Adrenal gland (tissue), 5 donors: Measurements from ENCODE around the gene ADAMTS18.

Experiments
- CTCF ChIP-seq, 6 experiments: fragments of 450-650 bp in 4 of 6; fragments of 200-600 bp in 2 of 6; sonication (generic) in 1 of 6; IDR thresholded peaks; 1 replicate in 5 of 6; 2 replicates in 1 of 6; pipeline versions ENCODE4 v1.5.1 to v1.8.0; 2016 to 2021; ENCODE audit warnings: antibody characterized with exemption in 6 of 6, mild to moderate bottlenecking in 2 of 6, moderate library complexity in 1 of 6
- POLR2A ChIP-seq, 2 donors: fragments of 450-650 bp; IDR thresholded peaks; one replicate each; pipeline ENCODE4 v1.6.1; 2017; ENCODE audit warnings: antibody characterized with exemption in 2 of 2, mild to moderate bottlenecking in 2 of 2, moderate library complexity in 1 of 2
- donor health status: DM: no; HTN: no; CAD: no.

DNA sequence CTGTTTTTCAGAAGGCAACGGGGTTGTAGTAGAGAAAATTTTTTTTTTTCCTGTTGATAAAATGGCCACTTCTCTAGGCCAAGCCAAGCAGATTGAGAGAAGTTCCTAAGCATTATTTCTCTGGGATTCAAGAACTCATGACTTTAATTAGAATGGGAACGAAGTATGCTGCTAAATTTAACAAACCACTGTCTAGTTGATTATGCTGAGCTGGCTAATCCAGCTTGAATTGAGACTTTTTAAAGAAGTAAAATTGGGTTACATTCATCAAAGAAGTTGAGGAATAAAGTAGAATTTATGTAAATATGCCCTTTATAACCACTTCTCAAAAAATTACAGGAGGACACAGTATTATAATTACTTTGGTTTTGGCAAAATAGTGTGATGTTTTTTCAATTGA lies 152.5 kb downstream of the ADAMTS18 start:
- TF ChIP-seq CTCF (IDR thresholded peaks at IDR 0.05) (no peak), POLR2A (IDR thresholded peaks at IDR 0.05) (no peak)
